ENCODE results near the gene COL24A1.
"Not testable (repeated sequence)": the region's sequence is repeated elsewhere in the genome, so short reads cannot be mapped to it uniquely, and the experiment has no call there.

Gene COL24A1

DNA sequence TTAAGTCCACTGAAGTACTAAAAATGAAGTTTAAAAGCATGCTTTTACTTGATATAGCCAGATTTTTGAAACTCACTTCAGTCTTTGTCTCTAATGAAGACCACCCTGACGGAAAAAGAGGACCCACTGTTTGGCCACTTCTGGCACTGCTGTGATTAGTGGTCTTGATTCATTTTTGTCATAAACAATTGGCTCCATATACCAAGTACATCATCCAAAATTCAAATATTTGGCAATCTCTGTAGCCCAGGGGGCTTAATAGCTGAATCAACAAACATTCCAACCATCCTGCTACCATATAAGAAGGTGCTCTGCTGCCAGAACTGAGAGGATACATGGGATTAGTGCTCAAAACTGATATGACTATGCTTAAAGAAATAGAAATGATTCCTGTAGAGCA is 156.0 kb downstream of the COL24A1 start:
- no peak overlapping the region for H3K4me3 Mint-ChIP-seq
- ATAC-seq (no peak), DNase-seq (no peak)
- no peaks in the 10 kb centered on the region for H3K27me3 Mint-ChIP-seq
- H3K9me3 Mint-ChIP-seq, result peaks cover 9 to 13% of the 10 kb centered on the region in 2 donors
- peak overlapping the region in 1 of 2 donors; percentile 10 for H3K27ac Mint-ChIP-seq
- no peaks in the 10 kb centered on the region for H3K4me1 Mint-ChIP-seq

DNA sequence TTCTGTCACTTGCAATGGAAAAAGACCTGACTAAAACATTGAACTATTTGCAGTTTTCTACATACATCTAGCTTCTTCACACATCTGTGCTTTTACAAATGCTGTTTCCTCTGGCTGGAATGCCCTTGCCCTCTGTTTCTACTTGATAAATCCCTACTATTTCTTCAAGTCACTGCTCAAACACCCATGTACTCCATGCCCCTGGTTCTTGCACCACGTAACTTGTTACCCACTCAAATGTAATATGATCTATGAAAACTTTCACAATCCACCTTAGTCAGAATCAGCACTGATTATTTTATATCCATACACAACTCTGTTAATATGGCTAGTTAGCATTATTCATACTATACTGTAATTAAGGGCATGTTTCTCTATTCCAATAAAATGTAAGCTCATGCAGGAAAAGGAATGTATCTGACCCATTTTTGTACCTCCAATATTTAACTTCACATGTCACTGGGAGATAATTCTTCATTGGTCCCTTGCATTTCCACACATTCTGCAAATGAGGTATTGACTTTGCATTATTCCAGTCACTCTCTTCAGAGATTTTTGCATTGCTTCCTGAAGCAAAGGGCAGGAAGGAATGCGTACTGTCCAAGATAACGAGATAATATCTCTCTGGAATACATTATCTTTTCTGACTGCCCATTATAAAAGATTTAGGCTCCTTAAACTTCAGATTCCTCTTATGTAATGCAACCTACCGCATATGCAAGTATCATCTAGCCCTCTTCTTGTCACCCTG is 158.3 kb downstream of the COL24A1 start:
- H3K27ac Mint-ChIP-seq, result no peak overlapping the region
- peaks cover 1 to 3% of the 10 kb centered on the region in 2 donors for H3K9me3 Mint-ChIP-seq
- no peak for DNase-seq
- H3K27me3 Mint-ChIP-seq, result no peaks in the 10 kb centered on the region
- no peaks in the 10 kb centered on the region for H3K4me1 Mint-ChIP-seq
- H3K4me3 Mint-ChIP-seq, result no peak overlapping the region
- ATAC-seq, result no peak

DNA sequence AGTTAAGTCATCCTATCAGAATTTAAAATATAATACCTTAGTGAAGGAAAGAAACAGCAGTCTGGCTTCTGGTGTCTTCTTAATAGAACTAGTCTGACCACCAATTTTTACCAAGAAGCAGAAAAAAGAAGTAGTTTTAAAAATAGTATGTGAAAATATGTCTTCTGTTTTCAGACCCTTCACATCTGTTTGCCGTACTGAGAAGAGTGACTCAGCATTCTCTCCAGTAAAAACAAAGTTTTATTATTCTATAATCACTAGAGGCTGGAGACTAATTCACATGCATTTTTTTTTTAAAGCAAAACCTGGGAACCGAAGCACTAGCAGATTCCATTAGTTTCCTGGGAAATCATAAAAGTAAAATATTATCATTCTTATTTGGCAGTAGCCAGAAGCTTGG is 163.8 kb downstream of the COL24A1 start:
- no peak for ATAC-seq
- H3K27me3 Mint-ChIP-seq, result no peaks in the 10 kb centered on the region
- no peaks in the 10 kb centered on the region for H3K4me1 Mint-ChIP-seq
- no peaks in the 10 kb centered on the region for H3K9me3 Mint-ChIP-seq
- DNase-seq, result no peak
- H3K27ac Mint-ChIP-seq, result no peak overlapping the region
- H3K4me3 Mint-ChIP-seq, result no peak overlapping the region

DNA sequence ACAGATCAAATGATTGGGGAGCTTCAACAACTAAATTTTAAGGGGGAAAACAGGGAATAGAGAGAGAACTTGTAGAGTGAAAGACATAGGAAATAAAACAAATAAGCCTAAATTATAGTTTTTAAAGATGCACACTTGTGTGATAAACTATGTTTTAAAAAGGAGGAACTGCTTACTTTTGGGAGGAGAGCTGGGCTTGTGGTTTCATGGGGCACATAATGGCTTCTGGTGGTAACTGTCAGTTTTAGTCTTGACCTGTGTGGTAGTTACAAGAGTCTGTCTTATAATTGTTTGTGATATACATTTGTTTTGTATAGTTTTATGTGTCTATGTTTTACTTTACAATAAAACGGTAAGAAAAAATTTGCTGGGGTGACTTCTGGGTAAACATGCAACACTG is 165.3 kb downstream of the COL24A1 start:
- no peaks in the 10 kb centered on the region for H3K9me3 Mint-ChIP-seq
- ATAC-seq, result no peak
- no peaks in the 10 kb centered on the region for H3K4me1 Mint-ChIP-seq
- no peak overlapping the region for H3K4me3 Mint-ChIP-seq
- no peak for DNase-seq
- no peaks in the 10 kb centered on the region for H3K27me3 Mint-ChIP-seq
- H3K27ac Mint-ChIP-seq, result no peak overlapping the region

DNA sequence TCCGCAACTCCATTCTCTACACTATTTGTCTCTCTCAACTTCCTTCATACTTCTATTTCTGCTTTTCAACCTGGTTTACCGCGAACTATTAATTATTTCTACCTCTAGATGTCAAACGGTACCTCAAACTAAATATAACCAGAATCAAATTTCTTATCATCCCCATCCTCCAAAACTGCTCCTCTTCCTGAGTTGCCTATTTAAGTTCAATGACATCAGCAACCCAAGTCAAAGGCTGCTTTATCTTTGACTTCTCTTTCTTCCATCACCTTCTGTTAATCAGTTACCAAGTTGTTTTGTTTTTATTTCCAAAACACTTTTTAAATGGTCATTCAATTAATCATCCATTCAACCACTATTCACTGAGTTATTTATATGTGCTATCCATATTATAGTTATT is 171.9 kb downstream of the COL24A1 start:
- no peaks in the 10 kb centered on the region for H3K27me3 Mint-ChIP-seq
- ATAC-seq, result no peak
- peaks cover 0 to 4% of the 10 kb centered on the region in 2 donors for H3K9me3 Mint-ChIP-seq
- H3K27ac Mint-ChIP-seq, result no peak overlapping the region
- no peak for DNase-seq
- no peaks in the 10 kb centered on the region for H3K4me1 Mint-ChIP-seq
- H3K4me3 Mint-ChIP-seq, result no peak overlapping the region

DNA sequence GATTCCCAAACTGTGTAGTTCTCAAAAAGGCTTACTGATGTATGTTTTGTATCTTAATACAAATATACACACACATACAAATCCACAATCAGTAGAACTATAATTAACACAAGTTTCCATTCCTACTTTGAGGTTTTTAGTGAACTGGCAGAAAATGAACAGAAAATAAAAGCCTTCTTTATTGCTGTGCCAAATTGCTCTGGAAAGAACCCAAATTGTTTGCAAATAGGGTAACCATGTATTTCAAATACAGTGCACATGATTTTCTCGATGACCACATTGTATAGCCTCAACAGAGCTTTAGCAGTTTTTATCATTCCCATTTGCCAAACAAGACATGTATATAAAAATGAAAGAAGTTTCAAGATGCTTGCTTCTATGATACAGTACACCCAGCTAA is 173.3 kb downstream of the COL24A1 start:
- Mint-ChIP-seq H3K27ac (no peak overlapping the region), H3K4me3 (no peak overlapping the region), H3K27me3 (no peaks in the 10 kb centered on the region), H3K4me1 (no peaks in the 10 kb centered on the region), H3K9me3 (peaks cover 0 to 17% of the 10 kb centered on the region in 2 donors)
- DNase-seq (no peak), ATAC-seq (no peak)

DNA sequence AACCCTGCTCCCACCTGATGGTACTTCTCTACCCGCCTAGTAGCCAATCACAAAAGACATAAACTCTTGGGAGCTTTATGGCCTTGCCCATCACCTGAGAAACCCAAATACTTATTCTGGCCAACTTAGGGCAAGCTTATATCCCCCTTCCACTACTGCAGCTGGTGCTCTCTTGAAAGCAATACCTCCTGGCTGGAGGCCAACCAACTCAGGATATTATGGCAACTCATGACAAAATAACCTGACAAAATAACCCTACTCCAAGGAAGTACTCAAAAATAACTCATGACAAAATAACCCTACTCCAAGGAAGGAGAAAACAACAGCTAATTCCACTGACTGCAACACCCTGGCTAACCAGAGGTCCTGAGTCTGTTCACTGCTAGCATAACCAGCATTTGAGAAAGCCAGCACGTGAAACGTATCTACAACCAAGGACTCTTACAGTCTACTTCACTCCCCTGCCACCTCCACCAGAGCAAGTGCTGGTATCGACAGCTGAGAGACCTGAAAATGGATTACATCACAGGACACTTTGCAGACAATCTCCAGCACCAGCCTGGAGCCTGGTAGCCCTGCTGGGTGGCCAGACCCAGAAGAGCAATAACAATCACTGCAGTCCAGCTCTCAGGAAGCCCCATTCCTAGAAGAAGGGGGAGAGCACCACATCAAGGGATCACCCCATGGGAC is 179.9 kb downstream of the COL24A1 start:
- H3K27ac Mint-ChIP-seq, result no peak overlapping the region
- H3K4me1 Mint-ChIP-seq, result no peaks in the 10 kb centered on the region
- no peaks in the 10 kb centered on the region for H3K27me3 Mint-ChIP-seq
- H3K4me3 Mint-ChIP-seq, result no peak overlapping the region
- ATAC-seq, result no peak
- DNase-seq, result no peak
- H3K9me3 Mint-ChIP-seq, result peaks cover 20 to 28% of the 10 kb centered on the region in 2 donors

DNA sequence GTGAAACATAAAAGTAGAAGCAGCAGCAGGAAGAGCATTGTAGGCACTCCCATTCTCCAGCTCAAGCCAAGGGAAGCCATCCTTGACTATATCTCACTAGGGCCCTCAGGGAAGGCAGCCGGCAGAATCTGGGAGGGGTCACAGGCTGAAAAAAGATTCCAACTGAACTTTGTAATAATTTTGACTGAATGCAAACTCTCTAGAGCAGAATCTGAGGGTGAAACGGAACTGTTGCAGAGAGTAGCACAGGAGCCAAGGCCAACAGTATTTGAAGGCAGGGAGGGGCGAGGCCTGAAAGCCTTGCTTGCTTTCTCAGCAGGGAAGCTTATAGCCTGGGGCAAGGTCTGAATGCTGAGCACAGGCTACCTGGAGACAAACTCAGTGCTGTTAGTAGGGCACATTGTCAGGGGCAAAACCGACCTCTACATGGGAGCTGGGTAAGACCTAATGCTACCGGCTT is 180.6 kb downstream of the COL24A1 start:
- Mint-ChIP-seq H3K4me1 (no peaks in the 10 kb centered on the region), H3K27ac (no peak overlapping the region), H3K27me3 (no peaks in the 10 kb centered on the region), H3K4me3 (no peak overlapping the region), H3K9me3 (peaks cover 20 to 28% of the 10 kb centered on the region in 2 donors)
- DNase-seq (no peak), ATAC-seq (no peak)

DNA sequence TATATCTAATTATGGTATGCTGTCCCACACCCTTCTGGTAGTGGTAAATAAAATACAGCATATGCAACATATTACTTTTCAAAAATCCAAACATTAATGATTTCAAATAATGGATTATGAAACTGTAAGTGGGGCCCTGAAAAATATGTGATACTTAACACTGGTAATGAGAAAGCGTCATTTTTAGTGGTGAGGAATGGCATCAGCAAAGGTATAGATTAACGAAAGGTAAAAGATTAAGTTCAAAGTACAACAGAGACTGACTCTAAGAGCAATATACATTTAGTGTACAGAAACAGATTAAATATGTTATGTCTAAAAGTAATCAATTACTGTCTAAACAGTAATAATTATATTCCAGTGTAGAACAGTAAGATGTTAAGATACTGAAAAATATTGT is 194.1 kb downstream of the COL24A1 start:
- no peak for DNase-seq
- H3K27ac Mint-ChIP-seq, result no peak overlapping the region
- H3K4me1 Mint-ChIP-seq, result no peaks in the 10 kb centered on the region
- H3K27me3 Mint-ChIP-seq, result no peaks in the 10 kb centered on the region
- no peak overlapping the region for H3K4me3 Mint-ChIP-seq
- H3K9me3 Mint-ChIP-seq, result no peaks in the 10 kb centered on the region
- ATAC-seq, result no peak

DNA sequence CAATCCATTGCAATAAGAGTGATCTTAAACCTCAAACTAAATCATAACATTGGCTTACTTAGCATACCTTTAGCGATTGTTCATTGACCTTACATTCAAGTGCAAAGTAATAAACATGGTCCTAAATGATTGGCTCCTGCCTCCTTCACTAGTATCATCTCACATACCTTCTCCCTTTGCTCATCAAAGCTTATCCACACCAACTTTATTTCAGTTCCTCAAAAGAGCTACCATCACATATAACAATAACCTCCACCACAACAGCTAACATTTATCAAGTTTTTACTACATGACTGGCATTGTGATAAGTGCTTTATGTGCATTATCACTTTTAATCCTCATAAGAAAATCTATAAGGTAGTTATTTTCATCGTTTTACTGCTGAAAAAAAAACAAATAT is 198.8 kb downstream of the COL24A1 start:
- no peak overlapping the region for H3K4me3 Mint-ChIP-seq
- no peaks in the 10 kb centered on the region for H3K9me3 Mint-ChIP-seq
- H3K27me3 Mint-ChIP-seq, result no peaks in the 10 kb centered on the region
- H3K4me1 Mint-ChIP-seq, result no peaks in the 10 kb centered on the region
- no peak for ATAC-seq
- no peak for DNase-seq
- H3K27ac Mint-ChIP-seq, result no peak overlapping the region

DNA sequence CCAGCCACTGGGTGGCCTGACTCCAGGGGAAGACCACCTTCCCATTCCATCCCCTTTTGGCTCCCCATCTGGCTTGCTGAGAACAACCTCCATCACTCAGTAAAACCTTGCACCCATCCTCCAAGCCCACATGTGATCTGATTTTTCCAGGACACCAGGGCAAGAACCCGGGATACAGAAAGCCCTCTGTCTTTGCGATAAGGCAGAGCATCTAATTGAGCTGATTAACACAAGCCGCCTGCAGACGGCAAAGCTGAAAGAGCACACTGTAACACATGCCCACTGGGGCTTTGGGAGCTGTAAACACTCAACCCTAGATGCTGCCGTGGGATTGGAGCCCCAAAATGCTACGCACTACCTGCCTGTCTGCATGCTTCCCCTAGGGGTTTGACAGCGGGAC is 201.4 kb downstream of the COL24A1 start:
- not testable (repeated sequence) for H3K27me3 Mint-ChIP-seq, H3K4me3 Mint-ChIP-seq, H3K27ac Mint-ChIP-seq, H3K4me1 Mint-ChIP-seq, DNase-seq, H3K9me3 Mint-ChIP-seq, ATAC-seq

DNA sequence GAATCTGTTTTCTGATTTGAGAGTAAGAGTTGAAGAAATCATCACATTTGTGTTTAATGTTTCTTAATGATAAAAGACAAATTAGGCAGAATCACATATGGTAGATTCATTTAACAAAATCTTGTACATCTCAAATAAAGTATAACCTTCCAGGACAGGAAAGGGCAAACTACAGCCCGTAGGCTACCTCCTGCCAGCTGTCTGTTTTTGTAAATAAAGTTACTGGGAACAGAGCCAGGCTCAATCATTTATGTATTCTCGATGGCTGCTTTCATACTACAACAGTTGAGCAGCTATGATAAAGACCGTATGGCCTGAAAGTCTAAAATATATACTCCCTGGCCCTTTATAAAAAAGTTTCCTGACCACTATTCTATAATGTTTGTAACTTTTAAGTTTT is 204.1 kb downstream of the COL24A1 start:
- Mint-ChIP-seq H3K27me3 (no peaks in the 10 kb centered on the region), H3K4me3 (no peak overlapping the region), H3K9me3 (no peaks in the 10 kb centered on the region), H3K27ac (no peak overlapping the region), H3K4me1 (no peaks in the 10 kb centered on the region)
- ATAC-seq (no peak), DNase-seq (no peak)

DNA sequence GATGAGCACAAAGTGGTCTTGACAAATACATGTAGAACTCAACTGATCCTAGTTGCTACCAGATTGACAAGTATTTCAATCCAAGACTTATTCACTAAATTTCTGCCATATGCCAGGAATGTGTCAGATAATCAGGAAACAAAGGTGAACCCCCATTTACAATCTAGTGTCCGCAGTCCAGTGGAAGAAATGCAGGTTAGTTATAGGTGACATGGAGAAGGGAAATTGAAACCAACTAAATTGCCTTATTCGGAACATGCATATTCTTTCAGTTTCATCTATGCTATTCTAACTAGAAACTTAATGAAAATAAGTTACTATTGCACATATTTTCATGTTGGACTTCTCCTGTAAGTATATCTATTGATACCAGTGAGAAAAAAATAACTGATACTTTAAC is 209.4 kb downstream of the COL24A1 start:
- Mint-ChIP-seq H3K9me3 (no peaks in the 10 kb centered on the region), H3K4me3 (no peak overlapping the region), H3K4me1 (no peaks in the 10 kb centered on the region), H3K27ac (no peak overlapping the region), H3K27me3 (no peaks in the 10 kb centered on the region)
- ATAC-seq, result no peak
- DNase-seq, result no peak

DNA sequence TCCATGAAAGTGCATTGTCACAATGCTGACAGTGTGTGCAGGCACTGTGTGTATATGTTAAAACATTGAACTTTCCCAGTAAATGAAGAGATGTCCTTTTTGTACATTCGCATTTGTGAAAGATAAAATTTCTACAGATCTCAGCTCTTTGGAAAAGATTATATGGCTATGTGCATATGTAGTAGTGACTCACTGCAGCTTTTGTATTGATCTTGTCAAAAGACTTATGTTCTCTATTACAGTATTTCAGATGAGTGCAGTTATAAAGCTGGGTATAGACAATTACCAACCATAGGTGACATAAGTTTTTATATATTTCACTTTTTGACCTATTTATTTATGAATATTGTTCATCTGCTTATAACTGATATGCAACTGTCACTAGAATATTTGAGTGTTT is 212.6 kb downstream of the COL24A1 start:
- H3K4me1 Mint-ChIP-seq, result no peaks in the 10 kb centered on the region

DNA sequence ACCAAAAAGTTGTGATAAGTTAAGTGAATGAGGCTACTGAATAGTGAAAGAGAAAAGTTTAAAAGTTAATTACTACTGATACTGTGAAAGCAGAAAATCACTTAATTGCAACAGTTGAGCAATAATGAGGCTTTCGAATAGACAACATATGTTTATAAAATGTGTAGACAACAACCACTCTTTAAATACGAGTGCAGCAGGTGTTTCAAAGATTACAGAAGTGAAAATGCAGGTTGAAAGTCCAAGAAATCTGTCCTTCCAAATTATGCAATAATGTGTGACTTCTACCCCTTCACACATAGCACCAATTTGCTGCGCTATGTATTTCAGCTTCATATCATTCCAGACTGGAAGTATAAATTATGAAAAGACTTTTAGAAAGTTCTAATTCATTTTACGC is 213.0 kb downstream of the COL24A1 start:
- Mint-ChIP-seq H3K4me3 (no peak overlapping the region), H3K27ac (no peak overlapping the region), H3K4me1 (no peaks in the 10 kb centered on the region), H3K9me3 (no peaks in the 10 kb centered on the region), H3K27me3 (no peaks in the 10 kb centered on the region)
- ATAC-seq (no peak), DNase-seq (no peak)

More for the DNA sequence above, 212.6 kb downstream of the COL24A1 start:
- H3K27me3 Mint-ChIP-seq, result no peaks in the 10 kb centered on the region
- H3K4me3 Mint-ChIP-seq, result no peak overlapping the region
- ATAC-seq (no peak), DNase-seq (no peak)
- no peak overlapping the region for H3K27ac Mint-ChIP-seq
- no peaks in the 10 kb centered on the region for H3K9me3 Mint-ChIP-seq

DNA sequence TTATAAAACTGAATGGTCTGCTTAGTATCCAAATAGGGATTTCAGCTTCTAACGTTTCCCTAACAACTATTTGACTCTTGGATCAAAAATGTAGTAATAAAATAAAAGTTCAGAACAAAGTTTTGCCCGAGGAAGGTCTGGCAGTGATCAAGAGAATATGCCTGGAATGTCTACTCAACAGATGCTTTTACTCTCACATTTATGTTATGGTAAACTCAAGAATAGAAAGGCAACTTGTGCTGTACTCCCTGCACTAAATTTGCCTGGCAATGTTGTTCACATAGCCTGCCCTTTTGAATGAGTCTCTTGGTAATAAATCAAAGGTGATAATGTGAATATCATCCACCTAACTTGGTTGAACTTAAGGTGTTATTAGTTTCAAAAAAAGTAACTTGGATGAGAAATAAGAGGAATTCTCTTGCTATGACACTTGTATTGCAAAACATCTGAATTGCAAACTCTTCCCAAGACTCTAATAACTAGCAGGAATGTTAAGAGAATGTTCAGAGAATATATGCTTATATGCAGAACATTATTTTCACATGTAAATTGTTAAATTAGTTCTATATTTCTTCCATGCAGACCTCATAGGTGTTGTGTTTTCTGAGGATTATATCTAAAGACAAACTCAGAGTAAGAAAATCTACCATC is 215.8 kb downstream of the COL24A1 start:
- Mint-ChIP-seq H3K27me3 (no peaks in the 10 kb centered on the region), H3K4me1 (no peaks in the 10 kb centered on the region), H3K4me3 (no peak overlapping the region), H3K27ac (no peak overlapping the region), H3K9me3 (no peaks in the 10 kb centered on the region)
- no peak for ATAC-seq
- no peak for DNase-seq

Data from stimulated activated naive CD8-positive, alpha-beta T cell treated with anti-CD3 and anti-CD28 coated beads, Interleukin-15, amount 100 ng/mL, for 72 hours (primary cell).